ENCODE results near the gene AMN1.
A peak's percentile ranks its signal among the peaks of the same experiment; 100 is the strongest.
"Not testable (repeated sequence)": the region's sequence is repeated elsewhere in the genome, so short reads cannot be mapped to it uniquely, and the experiment has no call there.

The AMN1 gene

GRCh38 chr12:31669582-31669981 lies 59.2 kb downstream of the AMN1 start:
- not testable (repeated sequence) for DNase-seq

DNA sequence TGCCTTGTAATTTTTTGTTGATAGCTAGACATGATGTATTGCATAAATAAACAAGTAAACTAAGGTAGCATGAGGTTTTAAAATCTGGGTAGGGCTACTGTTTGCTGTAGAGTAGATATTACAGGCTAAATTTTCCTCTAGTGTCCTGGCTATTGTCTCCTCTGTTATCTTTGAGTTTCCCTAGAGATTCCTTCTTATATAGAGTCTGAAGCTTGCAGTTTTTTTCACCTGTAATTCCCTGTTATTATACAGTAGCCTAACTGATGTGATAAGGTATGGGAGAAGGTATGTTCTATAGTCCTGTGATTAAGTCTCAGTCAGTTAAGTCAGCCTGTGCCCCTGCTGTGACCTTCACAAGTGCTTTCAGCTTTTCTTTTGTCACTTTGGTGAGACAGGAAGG lies 59.8 kb downstream of the AMN1 start:
- DNase-seq = no peak

GRCh38 chr12:31664038-31664437 lies 64.8 kb downstream of the AMN1 start:
- no peak for DNase-seq

- DNase-seq = no peak
Observed at GRCh38 chr12:31663576-31663975, 65.2 kb downstream of the AMN1 start.

DNA sequence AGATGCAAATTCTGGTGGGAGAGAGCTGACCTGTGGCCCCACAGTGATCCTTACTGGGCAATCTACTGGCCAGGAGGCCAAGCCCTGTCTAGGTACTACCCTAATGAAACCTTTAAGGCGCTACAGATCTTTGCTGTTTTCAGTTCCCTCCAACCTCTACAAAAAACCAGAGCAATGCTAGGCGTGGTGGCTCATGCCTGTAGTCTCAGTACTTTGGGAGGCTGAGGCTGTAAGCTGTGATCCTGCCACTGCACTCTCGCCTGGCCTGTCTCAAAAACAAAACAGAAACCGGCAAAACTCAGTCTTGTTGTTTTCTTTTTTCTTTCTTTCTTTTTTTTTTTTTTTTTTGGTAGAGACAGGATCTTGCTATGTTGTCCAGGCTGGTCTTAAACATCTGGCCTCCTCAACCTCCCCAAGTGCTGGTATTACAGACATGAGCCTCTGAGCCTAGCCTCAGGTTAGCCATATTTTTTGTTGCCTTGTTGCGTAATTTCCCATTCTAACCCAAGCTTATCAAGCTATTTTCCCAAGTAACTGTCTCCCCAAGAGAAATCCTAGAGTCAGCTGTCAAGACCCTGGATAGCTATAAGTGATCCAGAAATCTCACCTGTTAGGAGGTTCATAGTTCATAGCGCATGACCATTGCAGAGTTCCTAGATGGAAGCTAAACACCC lies 66.5 kb downstream of the AMN1 start:
- no peak for DNase-seq

DNA sequence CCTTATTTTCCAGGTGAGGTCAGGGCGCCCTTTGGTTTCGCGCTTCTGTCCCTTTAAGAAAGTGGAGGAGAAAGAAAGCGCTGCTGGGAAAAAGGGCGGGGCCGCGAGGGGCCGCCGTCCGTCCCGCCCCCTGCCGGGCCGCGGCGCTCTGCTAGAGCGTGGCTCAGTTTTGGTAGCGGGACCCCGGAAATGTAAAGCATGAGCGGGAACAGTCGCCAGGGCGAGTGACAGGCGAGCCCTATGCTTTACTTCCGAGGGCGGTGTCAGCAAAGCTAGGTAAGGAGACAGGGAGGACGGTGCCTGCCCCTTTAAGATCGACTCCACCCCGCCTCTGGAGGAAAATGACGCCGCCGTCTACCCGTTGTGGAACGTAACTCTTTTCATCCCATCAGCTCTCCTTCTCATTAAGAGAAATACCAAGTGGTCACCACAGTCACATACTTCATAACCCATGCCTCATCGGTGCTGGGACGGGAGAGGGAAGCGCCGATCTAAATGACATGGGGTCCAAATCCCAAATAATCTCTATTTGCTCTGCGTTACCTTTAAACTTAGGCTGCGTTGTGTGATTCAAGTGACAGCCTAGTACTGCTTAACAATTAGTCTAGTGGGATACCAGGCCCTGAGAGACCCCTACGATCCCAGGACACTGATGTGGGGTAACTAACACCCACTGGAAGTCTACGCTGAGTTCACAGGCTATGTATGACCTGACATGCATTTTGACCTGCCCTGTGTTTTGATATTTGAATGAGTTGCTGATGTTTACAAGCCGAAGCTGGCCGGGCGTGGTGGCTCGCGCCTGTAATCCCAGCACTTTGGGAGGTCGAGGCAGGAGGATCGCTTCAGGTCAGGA lies 69.5 kb downstream of the AMN1 start, which contains the start of gene ETFBKMT:
Gene ETFBKMT (plus strand): TSS at position 602 of the 856 bp plus-strand sequence. CDS start 2,266 bp downstream, outside the sequence.
- DNase-seq = peak; percentile 96

DNA sequence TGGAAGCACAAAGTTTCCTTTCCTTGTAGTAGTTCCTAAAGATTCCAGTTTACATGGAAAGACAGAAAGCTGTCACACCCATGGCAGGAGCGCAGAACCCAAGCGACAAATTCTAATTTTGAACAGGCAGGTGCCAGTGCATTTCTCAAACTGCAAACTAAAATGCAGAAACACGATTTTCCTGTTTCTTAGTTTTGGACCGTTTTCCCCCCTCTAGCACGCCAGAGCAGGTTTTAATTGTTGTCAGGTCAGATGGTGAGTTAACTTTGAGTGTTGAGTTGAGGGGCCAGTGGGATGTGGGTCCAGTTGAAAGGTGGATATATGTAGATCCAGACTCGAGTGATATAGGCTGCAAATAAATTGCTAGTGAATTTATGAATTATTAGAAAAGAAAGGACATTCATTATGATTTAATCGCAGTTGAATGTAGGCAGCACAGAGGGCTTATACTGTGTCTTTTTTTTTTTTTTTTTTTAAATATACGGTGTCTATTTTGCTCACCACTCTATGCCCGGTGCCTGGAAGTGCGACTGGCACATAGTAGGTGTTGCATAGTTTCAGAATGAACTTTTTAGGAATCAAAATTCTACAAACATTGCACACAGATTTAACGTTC lies 70.2 kb downstream of the AMN1 start:
- DNase-seq = peak; percentile 30

DNA sequence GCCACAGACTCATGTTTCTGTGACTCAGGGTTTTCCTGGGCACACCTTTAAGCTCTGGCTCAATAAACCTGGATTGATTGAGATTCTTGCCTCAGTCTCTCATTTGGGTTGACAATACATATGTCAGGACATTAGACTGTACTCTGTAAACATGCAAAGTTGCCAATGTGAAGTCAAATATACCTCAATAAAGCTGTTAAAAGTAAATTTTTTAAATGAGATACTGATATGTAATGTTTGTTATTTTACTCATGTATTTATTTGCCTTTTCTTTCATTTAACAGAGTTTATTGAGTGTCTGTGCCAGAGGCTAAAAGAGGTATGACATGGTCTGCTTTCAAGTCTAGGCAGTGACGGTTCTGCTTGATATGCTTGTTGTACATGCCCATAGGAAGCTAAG lies 73.0 kb downstream of the AMN1 start:
- DNase-seq = no peak

DNA sequence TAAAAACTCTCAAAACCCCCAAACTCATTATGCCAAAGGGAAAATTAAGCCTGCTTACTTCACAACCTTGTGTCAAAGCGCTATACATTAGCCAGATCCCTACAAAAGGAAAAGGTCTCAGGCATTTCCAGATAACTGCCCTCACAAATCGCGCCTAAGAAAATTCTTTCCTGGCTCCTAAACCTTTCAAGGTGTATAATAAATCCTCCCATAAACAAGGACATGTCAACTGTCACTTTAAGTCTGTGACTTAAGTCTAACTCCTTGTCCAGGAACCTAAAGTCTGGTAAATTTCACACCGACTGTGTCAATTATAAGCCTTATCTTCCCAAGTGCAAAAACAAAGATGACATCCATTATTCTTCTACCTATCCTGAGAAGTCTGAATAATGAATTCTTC lies 73.6 kb downstream of the AMN1 start:
- no peak for DNase-seq

- DNase-seq = peak; percentile 97
Observed at GRCh38 chr12:31651893-31652521, 76.8 kb downstream of the AMN1 start.

DNA sequence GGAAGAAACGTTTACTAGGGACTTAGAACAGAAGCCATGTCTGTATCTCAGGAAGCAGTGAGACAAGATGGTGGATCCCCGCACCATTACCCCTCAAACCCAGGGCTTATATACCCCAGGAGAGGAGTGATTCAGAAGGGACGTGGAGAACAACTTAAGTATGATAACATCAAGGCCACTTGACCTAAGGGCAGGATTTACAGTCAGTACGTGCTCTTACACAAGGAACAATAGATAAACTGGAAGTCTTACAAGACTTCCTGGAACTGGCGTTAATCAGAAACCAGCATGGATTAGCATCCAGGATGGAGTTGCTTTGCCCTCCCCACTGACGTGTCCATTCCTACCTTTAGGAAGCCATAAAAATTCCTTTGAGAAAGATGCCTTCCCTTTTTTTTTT lies 77.9 kb downstream of the AMN1 start:
- peak; percentile 23 for DNase-seq

DNA sequence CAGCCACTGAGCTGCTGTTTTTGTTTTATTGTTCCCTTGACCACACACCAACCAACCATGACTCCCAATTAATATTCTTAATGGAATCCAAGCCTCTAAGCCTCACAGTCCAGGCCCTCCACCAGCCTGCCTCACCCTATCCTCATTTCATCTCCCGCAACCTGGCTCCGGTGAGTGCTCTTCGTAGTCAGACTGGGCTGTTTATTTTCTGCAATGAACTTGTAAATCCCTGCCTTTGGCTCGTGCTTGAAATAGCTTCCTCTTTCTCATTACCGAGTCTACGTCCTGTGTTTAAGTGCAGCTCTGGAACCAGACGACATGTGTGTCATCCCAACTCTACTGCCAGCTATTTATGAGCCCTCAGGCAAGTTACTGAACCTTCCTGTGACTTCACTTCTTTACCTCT lies 81.7 kb downstream of the AMN1 start:
- no peak for DNase-seq

- DNase-seq = no peak
Observed at GRCh38 chr12:31645924-31646323, 82.9 kb downstream of the AMN1 start.

- DNase-seq = no peak
Observed at GRCh38 chr12:31644536-31644935, 84.3 kb downstream of the AMN1 start.

DNA sequence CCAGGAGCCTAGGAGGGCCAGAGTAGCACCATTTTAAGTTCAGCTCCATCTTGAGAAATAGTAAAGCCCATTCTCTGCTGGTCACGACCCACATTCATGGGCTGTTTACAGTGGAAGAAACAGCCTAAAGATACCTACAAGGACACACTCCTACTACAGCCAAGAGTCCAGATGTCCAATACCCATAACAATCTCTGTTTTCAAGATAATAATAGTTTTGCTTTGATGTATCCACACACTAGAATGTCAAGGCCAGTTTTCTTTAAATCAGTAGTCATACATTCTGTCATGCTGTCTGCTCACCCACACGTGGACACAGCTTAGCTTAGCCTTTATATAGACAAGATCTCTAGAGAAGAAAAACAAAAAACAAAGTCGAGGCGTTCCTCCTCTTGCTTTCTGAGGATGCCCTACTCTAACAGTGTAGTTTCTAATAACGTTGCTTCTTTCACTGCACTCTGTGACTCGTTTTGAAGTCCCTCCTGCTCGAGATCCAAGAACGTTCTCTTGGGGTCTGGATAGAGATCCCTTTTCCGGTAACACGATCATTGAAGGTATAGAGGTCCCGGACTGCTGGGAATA lies 87.2 kb downstream of the AMN1 start:
- no peak for DNase-seq

- no peak for DNase-seq
Observed at GRCh38 chr12:31634620-31635019, 94.2 kb downstream of the AMN1 start.

DNA sequence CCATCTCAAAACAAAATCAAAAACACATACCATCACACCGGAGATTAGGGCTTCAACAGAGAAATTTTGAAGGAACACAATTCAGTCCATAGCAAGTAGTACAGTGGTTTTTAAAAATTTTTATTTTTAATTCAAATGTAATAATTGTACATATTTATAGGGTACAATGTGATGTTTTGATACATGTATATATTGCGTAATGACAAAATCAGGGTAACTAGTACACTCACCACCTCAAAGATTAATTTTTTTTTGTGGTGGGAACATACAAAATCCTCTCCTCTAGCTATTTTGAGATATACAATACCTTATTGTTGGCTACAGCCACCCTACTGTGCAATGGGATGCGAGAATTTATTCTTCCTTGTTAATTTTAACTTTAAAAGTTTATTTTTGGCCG lies 95.4 kb downstream of the AMN1 start:
- DNase-seq = no peak

DNA sequence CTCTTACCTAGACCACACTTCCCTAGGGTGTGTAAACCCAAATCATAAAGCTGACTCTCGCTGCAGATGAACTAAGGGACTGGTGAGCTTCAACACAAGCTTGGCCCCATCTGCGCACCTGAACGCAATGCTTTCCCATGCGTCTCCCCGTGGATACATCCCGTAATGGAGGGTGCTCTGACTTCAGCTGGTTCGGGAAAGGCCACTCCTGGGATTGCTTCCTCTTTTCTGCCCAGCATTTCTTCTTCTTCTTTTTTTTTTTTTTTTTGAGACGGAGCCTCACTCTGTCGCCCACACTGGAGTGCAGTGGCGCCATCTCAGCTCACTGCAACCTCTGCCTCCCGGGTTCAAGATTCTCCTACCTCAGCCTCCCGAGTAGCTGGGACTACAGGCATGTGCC lies 97.0 kb downstream of the AMN1 start:
- DNase-seq = no peak

DNA sequence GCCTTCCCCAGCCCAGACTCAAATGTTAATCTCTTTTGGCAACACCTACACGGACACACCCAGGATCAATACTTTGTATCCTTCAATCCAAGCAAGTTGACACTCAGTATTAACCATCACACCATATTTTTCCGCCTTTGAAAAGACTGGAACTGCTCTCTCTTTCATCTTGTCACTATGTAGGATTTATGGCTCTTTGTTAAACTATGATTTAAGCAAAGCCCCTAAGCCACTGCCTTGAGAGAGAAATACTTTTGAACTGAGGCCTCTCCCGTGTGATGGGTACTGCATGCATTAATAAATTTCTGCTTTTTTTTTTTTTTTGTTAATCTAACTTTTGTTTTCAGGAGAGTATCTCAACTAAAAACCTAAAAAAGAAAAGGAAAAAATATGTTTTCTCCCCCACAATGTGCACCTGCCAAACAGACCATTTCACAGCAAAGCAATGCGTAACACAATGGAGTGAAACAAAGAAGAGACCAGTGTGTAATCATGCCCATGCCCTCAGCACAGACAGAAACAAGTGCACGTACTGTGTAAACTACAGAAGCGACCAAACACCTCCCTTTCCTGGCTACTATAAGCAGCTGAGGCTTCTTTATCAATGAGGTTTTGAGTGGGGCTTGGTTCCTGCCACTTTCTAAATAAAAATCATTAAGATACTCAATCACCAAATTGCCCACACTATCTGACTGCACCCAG lies 97.6 kb downstream of the AMN1 start:
- DNase-seq = peak; percentile 19

GRCh38 chr12:31629756-31630732 lies 98.8 kb downstream of the AMN1 start:
- DNase-seq = no peak

- no peak for DNase-seq
Observed at GRCh38 chr12:31627456-31628054, 101.3 kb downstream of the AMN1 start.
